ENCODE results near the gene B3GALNT1.

B3GALNT1 gene

GRCh38 chr3:161072751-161073150 is 32.4 kb downstream of the B3GALNT1 start:
- Histone ChIP-seq H3K9me3 (ENCODE audit: control insufficient read depth, low read length) (no peaks in the 10 kb centered on the region), H3K36me3 (ENCODE audit: control insufficient read depth, insufficient read depth, low read length) (no peaks in the 10 kb centered on the region), H3K4me1 (ENCODE audit: control insufficient read depth, insufficient read depth, low read length) (peaks cover 23% of the 10 kb centered on the region), H3K27me3 (ENCODE audit: control insufficient read depth, insufficient read depth, low read length) (no peaks in the 10 kb centered on the region), H3K4me3 (ENCODE audit: low read length) (no peak overlapping the region), H3K9ac (ENCODE audit: low read length) (no peak overlapping the region)

- no peak overlapping the region for H3K4me3 ChIP-seq (ENCODE audit: low read length)
- peaks cover 23% of the 10 kb centered on the region for H3K4me1 ChIP-seq (ENCODE audit: control insufficient read depth, insufficient read depth, low read length)
These were observed 32.9 kb downstream of the B3GALNT1 start for GRCh38 chr3:161072211-161072621.

GRCh38 chr3:161070980-161071663 is 34.0 kb downstream of the B3GALNT1 start:
- H3K9me3 ChIP-seq (ENCODE audit: control insufficient read depth, low read length), result no peaks in the 10 kb centered on the region
- H3K4me1 ChIP-seq (ENCODE audit: control insufficient read depth, insufficient read depth, low read length), result peaks cover 23% of the 10 kb centered on the region
- no peaks in the 10 kb centered on the region for H3K27me3 ChIP-seq (ENCODE audit: control insufficient read depth, insufficient read depth, low read length)
- no peak overlapping the region for H3K4me3 ChIP-seq (ENCODE audit: low read length)
- no peak overlapping the region for H3K9ac ChIP-seq (ENCODE audit: low read length)
- no peaks in the 10 kb centered on the region for H3K36me3 ChIP-seq (ENCODE audit: control insufficient read depth, insufficient read depth, low read length)

More at GRCh38 chr3:161072211-161072621, 32.9 kb downstream of the B3GALNT1 start:
- H3K36me3 ChIP-seq (ENCODE audit: control insufficient read depth, insufficient read depth, low read length), result no peaks in the 10 kb centered on the region
- H3K9me3 ChIP-seq (ENCODE audit: control insufficient read depth, low read length), result no peaks in the 10 kb centered on the region
- H3K27me3 ChIP-seq (ENCODE audit: control insufficient read depth, insufficient read depth, low read length), result no peaks in the 10 kb centered on the region
- H3K9ac ChIP-seq (ENCODE audit: low read length), result no peak overlapping the region

- Histone ChIP-seq H3K4me3 (ENCODE audit: low read length) (no peak overlapping the region), H3K9me3 (ENCODE audit: control insufficient read depth, low read length) (no peaks in the 10 kb centered on the region), H3K27me3 (ENCODE audit: control insufficient read depth, insufficient read depth, low read length) (no peaks in the 10 kb centered on the region), H3K36me3 (ENCODE audit: control insufficient read depth, insufficient read depth, low read length) (no peaks in the 10 kb centered on the region), H3K9ac (ENCODE audit: low read length) (no peak overlapping the region), H3K4me1 (ENCODE audit: control insufficient read depth, insufficient read depth, low read length) (peaks cover 23% of the 10 kb centered on the region)
These were observed 34.8 kb downstream of the B3GALNT1 start for GRCh38 chr3:161070252-161070930.

GRCh38 chr3:161069511-161070251 is 35.5 kb downstream of the B3GALNT1 start:
- H3K9me3 ChIP-seq (ENCODE audit: control insufficient read depth, low read length), result no peaks in the 10 kb centered on the region
- H3K4me3 ChIP-seq (ENCODE audit: low read length), result no peak overlapping the region
- peaks cover 23% of the 10 kb centered on the region for H3K4me1 ChIP-seq (ENCODE audit: control insufficient read depth, insufficient read depth, low read length)
- no peak overlapping the region for H3K9ac ChIP-seq (ENCODE audit: low read length)
- H3K27me3 ChIP-seq (ENCODE audit: control insufficient read depth, insufficient read depth, low read length), result no peaks in the 10 kb centered on the region
- H3K36me3 ChIP-seq (ENCODE audit: control insufficient read depth, insufficient read depth, low read length), result no peaks in the 10 kb centered on the region

- H3K27me3 ChIP-seq (ENCODE audit: control insufficient read depth, insufficient read depth, low read length), result no peaks in the 10 kb centered on the region
- H3K36me3 ChIP-seq (ENCODE audit: control insufficient read depth, insufficient read depth, low read length), result no peaks in the 10 kb centered on the region
- H3K4me1 ChIP-seq (ENCODE audit: control insufficient read depth, insufficient read depth, low read length), result peaks cover 23% of the 10 kb centered on the region
- no peak overlapping the region for H3K4me3 ChIP-seq (ENCODE audit: low read length)
- no peak overlapping the region for H3K9ac ChIP-seq (ENCODE audit: low read length)
- H3K9me3 ChIP-seq (ENCODE audit: control insufficient read depth, low read length), result no peaks in the 10 kb centered on the region
These were observed 37.8 kb downstream of the B3GALNT1 start for GRCh38 chr3:161067335-161067734.

GRCh38 chr3:161066930-161067329 is 38.2 kb downstream of the B3GALNT1 start:
- Histone ChIP-seq H3K4me1 (ENCODE audit: control insufficient read depth, insufficient read depth, low read length) (peaks cover 23% of the 10 kb centered on the region), H3K27me3 (ENCODE audit: control insufficient read depth, insufficient read depth, low read length) (no peaks in the 10 kb centered on the region), H3K9ac (ENCODE audit: low read length) (no peak overlapping the region), H3K36me3 (ENCODE audit: control insufficient read depth, insufficient read depth, low read length) (no peaks in the 10 kb centered on the region), H3K9me3 (ENCODE audit: control insufficient read depth, low read length) (no peaks in the 10 kb centered on the region), H3K4me3 (ENCODE audit: low read length) (no peak overlapping the region)

GRCh38 chr3:161064413-161064812 is 40.7 kb downstream of the B3GALNT1 start:
- Histone ChIP-seq H3K9ac (ENCODE audit: low read length) (no peak overlapping the region), H3K27me3 (ENCODE audit: control insufficient read depth, insufficient read depth, low read length) (no peaks in the 10 kb centered on the region), H3K36me3 (ENCODE audit: control insufficient read depth, insufficient read depth, low read length) (no peaks in the 10 kb centered on the region), H3K4me1 (ENCODE audit: control insufficient read depth, insufficient read depth, low read length) (peaks cover 6% of the 10 kb centered on the region), H3K4me3 (ENCODE audit: low read length) (no peak overlapping the region), H3K9me3 (ENCODE audit: control insufficient read depth, low read length) (no peaks in the 10 kb centered on the region)

- no peak overlapping the region for H3K4me3 ChIP-seq (ENCODE audit: low read length)
- H3K9me3 ChIP-seq (ENCODE audit: control insufficient read depth, low read length), result no peaks in the 10 kb centered on the region
These were observed 50.1 kb downstream of the B3GALNT1 start for GRCh38 chr3:161054860-161055604.

GRCh38 chr3:161051856-161052255 is 53.3 kb downstream of the B3GALNT1 start:
- Histone ChIP-seq H3K4me3 (ENCODE audit: low read length) (no peak overlapping the region), H3K27me3 (ENCODE audit: control insufficient read depth, insufficient read depth, low read length) (no peaks in the 10 kb centered on the region), H3K9ac (ENCODE audit: low read length) (no peak overlapping the region), H3K9me3 (ENCODE audit: control insufficient read depth, low read length) (no peaks in the 10 kb centered on the region), H3K4me1 (ENCODE audit: control insufficient read depth, insufficient read depth, low read length) (no peaks in the 10 kb centered on the region), H3K36me3 (ENCODE audit: control insufficient read depth, insufficient read depth, low read length) (no peaks in the 10 kb centered on the region)

More at GRCh38 chr3:161054860-161055604, 50.1 kb downstream of the B3GALNT1 start:
- Histone ChIP-seq H3K27me3 (ENCODE audit: control insufficient read depth, insufficient read depth, low read length) (no peaks in the 10 kb centered on the region), H3K36me3 (ENCODE audit: control insufficient read depth, insufficient read depth, low read length) (no peaks in the 10 kb centered on the region), H3K9ac (ENCODE audit: low read length) (no peak overlapping the region), H3K4me1 (ENCODE audit: control insufficient read depth, insufficient read depth, low read length) (no peaks in the 10 kb centered on the region)

GRCh38 chr3:161050935-161051334 is 54.2 kb downstream of the B3GALNT1 start:
- H3K4me1 ChIP-seq (ENCODE audit: control insufficient read depth, insufficient read depth, low read length), result no peaks in the 10 kb centered on the region
- H3K4me3 ChIP-seq (ENCODE audit: low read length), result no peak overlapping the region
- no peak overlapping the region for H3K9ac ChIP-seq (ENCODE audit: low read length)
- H3K27me3 ChIP-seq (ENCODE audit: control insufficient read depth, insufficient read depth, low read length), result no peaks in the 10 kb centered on the region
- no peaks in the 10 kb centered on the region for H3K36me3 ChIP-seq (ENCODE audit: control insufficient read depth, insufficient read depth, low read length)
- no peaks in the 10 kb centered on the region for H3K9me3 ChIP-seq (ENCODE audit: control insufficient read depth, low read length)

Measured in mucosa of stomach (tissue), 1 donor.